PFSK-1 (cell line): ENCODE measurements around the gene KLHL22.

Source experiments
- POLR2AphosphoS5 ChIP-seq: IDR thresholded peaks from 2 replicates; pipeline ENCODE4 v1.6.1; 2012; ENCODE audit warnings: low read depth, mild to moderate bottlenecking, control low read depth, low read length, moderate library complexity
- TAF1 ChIP-seq: IDR thresholded peaks from 2 replicates; pipeline ENCODE4 v1.6.1; 2012; ENCODE audit warnings: low read length, control low read depth, borderline replicate concordance; ENCODE audit not compliant: insufficient read depth

- TF ChIP-seq POLR2AphosphoS5 (no peak), TAF1 (no peak)
Measured at GRCh38 chr22:20400606-20401375, 94.8 kb downstream of the KLHL22 start.
